D721Med (cell line): Measurements from ENCODE around the gene NCK2.

Experiments
- DNase-seq: peaks from one replicate; pipeline ENCODE4 v3.0.0; 2011; ENCODE audit warnings: low spot score; ENCODE audit not compliant: insufficient read length
- FAIRE-seq: peaks from 2 replicates; lab custom pipeline; 2011; peaks lifted over from hg19 to GRCh38; lab: Jason Lieb, UNC
- TF ChIP-seq, protein P1 (sequence below): IDR thresholded peaks from 2 replicates; pipeline ENCODE4 v1.5.1; 2012; ENCODE audit warnings: mild to moderate bottlenecking, control low read depth; ENCODE audit not compliant: insufficient read depth; ENCODE audit errors: missing control alignments

Gene NCK2

DNA sequence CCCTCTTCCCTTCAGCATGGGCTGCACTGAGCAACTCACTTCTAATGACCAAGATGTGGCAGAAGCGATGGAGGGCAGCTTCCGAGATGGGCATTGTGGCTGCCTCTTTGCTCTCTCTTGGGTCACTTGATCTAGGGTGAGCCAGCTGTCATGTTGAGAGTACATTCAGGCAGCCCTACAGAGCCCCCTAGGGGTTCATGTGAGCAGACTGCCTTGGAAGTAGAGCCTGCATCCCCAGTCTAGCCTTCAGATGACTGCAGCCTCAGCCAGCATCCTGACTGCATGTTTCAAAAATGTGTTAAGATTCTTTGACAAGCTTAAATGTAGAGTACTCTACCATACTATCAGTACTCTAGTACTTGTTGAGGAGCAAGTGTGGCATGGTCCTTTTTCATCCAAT lies 143.9 kb downstream of the NCK2 start:
- DNase-seq (no peak), FAIRE-seq (no peak)
- TF ChIP-seq, protein P1, sequence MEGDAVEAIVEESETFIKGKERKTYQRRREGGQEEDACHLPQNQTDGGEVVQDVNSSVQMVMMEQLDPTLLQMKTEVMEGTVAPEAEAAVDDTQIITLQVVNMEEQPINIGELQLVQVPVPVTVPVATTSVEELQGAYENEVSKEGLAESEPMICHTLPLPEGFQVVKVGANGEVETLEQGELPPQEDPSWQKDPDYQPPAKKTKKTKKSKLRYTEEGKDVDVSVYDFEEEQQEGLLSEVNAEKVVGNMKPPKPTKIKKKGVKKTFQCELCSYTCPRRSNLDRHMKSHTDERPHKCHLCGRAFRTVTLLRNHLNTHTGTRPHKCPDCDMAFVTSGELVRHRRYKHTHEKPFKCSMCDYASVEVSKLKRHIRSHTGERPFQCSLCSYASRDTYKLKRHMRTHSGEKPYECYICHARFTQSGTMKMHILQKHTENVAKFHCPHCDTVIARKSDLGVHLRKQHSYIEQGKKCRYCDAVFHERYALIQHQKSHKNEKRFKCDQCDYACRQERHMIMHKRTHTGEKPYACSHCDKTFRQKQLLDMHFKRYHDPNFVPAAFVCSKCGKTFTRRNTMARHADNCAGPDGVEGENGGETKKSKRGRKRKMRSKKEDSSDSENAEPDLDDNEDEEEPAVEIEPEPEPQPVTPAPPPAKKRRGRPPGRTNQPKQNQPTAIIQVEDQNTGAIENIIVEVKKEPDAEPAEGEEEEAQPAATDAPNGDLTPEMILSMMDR = peak; percentile 19

DNA sequence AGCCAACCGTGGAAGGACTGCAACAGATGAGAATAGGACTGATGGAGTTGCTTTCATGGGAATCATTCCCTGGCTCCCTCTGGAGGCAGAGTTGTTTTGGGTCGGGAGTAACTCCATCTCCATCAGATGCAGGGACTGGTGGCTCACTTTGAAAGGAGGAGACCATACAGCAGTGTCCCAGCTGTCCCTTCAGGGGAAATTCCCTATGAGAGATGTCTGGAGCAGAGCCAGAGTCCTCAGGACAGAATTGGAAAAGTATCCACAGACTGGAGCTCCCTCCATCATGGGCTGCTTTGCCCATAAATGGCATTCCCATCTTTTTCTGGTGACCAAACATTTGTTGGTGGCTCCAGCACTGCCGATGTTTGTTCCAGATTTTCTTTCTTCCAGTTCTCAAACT lies 144.3 kb downstream of the NCK2 start:
- TF ChIP-seq, protein P1 = no peak
- FAIRE-seq (no peak), DNase-seq (no peak)

DNA sequence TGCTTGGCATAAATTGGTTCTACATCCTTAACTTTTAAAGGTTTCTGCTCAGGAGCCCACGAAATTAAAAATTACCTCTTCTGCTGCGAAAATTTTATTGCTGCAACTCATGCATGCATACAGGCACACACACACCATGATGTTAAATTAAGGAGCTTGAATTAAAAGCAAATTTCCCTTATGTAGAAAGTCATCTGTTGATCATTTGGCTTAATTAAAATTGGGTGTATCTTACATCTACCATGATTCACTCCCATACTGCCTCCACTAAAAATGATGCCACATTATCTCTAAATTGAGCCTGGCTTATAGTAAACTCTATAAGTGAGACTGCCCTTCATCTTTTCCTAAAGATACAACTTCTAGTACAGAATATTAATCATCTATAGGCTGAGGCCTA lies 145.4 kb downstream of the NCK2 start:
- TF ChIP-seq, protein P1 = no peak
- no peak for FAIRE-seq

DNA sequence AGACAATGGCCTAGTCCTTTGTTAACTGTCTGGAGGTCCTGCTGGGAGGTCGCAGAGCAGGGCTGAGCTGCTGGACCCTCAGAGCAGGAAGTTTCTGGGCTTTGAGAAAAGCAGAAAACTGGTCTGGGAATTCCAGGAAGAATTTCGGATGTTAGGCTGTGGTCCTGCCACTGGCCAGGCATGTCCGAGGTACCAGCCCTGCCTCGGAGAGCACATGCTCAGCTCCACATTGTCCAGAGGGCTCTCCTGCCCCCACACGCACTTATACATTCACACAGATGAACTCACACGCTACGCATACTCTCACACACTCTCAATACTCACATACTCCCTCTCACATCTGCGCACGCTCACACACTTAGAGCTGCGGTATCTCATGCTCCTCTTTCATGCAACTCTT lies 146.1 kb downstream of the NCK2 start:
- TF ChIP-seq, protein P1 = no peak
- no peak for FAIRE-seq

More for the DNA sequence above, 145.4 kb downstream of the NCK2 start:
- no peak for DNase-seq

DNA sequence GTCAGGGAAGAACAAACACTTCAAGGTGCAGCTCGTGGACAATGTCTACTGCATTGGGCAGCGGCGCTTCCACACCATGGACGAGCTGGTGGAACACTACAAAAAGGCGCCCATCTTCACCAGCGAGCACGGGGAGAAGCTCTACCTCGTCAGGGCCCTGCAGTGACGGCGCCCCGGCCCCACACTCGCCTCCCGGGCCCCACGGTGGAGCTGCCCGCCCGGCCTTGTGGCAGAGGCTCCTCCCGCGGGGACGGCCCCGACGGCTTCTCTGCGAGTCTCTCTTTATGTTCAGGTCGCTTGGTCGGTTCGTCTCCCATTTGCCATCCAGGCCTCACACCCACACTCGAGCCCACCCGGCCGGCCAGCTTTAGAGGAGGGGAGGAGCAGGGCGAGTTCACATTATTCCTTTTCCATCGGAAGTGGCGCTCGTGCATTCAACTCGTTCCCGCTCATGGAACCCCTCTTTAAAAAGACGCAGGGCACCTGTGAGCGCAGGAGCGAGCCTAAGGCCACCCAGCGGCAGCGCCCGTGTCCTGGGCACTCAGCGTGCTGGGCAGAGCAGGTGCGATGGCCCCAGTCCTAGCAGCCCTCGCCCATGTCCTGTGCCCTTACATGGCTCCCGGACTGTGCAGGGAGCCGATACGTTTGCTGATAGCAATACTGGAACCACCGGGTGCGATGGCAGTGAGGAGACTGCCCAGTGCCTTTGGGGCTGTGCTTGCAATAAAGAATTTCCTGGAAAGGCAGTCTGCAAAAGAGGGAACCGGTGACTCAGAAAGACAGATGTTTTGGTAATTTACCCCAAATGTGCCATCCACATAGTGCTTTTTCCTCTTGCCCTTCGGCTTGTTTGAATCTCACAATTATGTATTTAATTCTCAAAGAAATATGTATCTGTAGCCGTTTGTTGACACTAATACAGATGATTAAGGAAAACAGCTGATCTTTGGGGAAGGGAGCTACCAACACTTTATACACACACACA lies 148.6 kb downstream of the NCK2 start:
- TF ChIP-seq, protein P1 = no peak
- no peak for DNase-seq
- FAIRE-seq = no peak

More for the DNA sequence above, 146.1 kb downstream of the NCK2 start:
- DNase-seq = no peak

DNA sequence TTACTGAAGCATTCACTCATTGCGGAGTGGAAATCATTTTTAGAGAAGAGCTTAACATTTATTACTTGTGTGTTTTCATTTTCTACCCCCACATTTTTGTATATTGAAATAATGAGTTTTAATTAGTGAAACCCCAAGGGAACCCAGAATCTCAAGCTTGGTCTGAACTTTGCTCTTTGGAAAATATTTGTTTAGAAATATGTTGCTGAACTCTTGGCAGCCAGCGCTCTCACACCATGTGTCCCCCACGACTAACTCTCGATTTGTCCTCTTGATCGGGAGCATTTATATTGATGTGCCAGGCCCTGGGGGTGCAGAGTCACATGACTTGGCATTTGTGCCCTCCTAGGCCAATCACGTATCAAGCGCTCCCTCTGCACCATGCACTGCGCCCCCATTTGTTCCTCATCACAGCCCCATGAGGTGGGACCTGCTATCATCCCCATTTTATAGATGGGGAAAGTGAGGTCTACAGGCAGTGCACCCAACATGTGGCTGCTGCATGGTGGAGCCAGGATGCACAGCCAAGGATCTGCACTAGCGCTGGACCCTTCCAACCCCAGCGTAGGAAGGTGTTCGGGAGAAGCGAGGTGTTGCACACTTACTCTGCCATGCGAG lies 149.7 kb downstream of the NCK2 start:
- DNase-seq = no peak

More for the DNA sequence above, 149.7 kb downstream of the NCK2 start:
- FAIRE-seq = no peak
- TF ChIP-seq, protein P1 = no peak
